Measurements from ENCODE around the gene PTRHD1.

- TF ChIP-seq POLR2A (IDR thresholded peaks at IDR 0.05; ENCODE audit: low read depth, low read length) (no peak), POLR2AphosphoS5 (IDR thresholded peaks at IDR 0.05; ENCODE audit: low read depth, low read length) (no peak), PAX5 (IDR thresholded peaks at IDR 0.05; ENCODE audit: insufficient read depth, low read length, severe bottlenecking) (no peak)
Observed at GRCh38 chr2:24815171-24815570, 22.0 kb upstream of the PTRHD1 start.

Data from GM12891 (cell line).